ENCODE measurements around the gene ATP5F1E.

- TF ChIP-seq CTCF (IDR thresholded peaks at IDR 0.05) (no peak), POLR2A (IDR thresholded peaks at IDR 0.05) (no peak)
These were observed 28.2 kb downstream of the ATP5F1E start for GRCh38 chr20:59003836-59004492.

Data from transverse colon (tissue), 3 donors.